Effector CD8-positive, alpha-beta T cell (primary cell): ENCODE results near the gene GREM2.

Experiments used
- DNase-seq: peaks from one replicate; lab custom pipeline; 2025; lab: John Stamatoyannopoulos, UW

GREM2 gene

DNA sequence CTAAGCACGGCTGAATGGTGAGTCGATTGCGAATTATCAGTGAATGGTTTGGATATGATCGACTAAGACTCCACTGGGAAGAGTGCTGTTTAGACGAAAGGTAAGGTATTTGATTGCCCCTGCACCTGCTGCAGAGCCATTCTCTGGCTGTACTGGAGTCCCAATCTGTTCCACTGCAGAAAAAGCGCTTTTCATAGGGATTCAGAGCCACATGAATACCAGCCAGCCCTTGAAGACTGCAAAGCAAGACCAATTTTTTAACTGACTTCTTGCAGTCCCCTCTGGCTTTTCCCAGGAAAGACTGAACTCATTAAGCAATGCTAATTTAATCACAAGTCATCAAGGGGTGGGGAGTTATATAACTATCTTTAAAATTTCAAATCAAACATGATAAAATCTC, 1.3 kb downstream of the GREM2 start:
- no peak for DNase-seq

DNA sequence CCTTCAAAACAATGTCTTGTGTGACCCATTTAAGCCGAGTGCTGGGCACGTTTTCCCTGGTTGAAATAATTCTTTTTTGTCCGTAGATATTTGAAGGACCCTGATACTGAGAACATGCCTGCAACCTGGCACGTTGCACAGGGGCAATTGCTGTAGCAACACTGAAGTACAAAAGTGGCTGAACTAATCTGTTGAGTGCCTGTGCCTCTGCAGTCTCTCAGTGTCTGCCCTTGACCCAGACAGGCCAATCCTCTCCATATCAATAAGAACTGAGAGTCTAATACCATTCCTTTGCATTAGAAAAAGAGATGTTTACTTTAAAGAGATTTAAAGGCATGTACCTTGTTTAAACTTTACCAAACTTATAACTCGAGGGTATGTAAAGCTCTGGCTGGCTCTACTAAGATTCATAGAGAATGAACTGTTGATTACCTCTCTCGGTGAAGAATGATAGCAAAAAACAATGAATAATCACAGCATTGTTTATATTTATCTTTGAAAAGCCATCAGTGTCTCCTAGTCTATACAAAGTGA, 2.4 kb downstream of the GREM2 start:
- no peak for DNase-seq

DNA sequence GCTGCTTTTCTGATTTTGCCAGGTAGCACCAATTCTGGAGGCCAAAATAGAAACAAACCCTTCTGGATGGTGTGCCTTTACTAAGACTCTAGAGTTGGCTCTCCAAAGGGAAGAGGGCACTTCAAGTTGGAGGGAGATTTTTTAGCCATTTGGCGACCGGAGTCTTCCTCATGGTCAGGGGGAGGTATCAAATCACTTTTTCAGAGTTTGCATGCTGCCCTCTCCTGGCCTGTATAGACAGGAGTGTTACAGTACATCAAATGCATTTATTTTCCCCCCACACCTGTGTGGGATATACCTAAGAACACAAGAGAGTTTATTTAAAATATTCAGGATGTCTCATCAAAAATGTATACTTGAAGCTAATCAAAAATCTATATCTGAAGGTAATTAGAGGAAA, 3.2 kb downstream of the GREM2 start:
- DNase-seq: no peak

DNA sequence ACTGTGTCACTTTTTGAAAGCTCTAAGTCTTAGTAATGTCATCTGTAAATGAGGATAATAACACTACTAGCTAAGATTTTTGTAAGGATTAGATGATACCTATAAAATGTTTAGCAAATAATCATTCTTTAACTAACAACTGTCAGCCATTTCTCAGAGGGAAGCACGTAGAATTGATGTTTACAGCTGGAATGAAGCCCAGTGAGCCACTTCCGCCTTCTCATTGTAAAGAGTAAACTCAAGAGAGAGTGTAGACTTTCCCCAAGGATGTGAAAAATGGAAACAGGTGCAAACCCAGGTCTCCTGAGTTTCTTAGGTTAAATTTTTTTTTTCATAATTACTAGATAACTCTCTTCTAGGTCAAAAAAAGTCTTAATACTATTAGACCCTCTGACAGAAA, 4.9 kb downstream of the GREM2 start:
- no peak for DNase-seq

DNA sequence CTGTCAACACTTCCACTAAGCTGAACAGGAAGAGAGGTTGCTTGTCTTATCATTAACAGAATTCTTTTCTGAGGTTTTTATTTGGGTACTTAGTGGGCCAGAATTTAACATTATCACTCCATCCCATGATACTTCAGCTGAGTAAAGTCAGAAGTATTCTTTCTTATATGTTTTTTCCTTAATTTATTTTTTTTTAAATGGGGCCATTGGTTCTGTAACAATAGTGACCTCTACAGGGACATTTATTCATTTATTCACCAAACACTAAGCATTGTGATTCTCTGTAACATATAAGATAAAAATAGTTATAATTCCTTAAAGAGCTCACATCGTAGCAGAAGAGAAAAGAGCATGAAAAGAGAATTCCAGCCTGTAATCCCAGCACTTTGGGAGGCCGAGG, 9.8 kb downstream of the GREM2 start:
- DNase-seq: no peak

DNA sequence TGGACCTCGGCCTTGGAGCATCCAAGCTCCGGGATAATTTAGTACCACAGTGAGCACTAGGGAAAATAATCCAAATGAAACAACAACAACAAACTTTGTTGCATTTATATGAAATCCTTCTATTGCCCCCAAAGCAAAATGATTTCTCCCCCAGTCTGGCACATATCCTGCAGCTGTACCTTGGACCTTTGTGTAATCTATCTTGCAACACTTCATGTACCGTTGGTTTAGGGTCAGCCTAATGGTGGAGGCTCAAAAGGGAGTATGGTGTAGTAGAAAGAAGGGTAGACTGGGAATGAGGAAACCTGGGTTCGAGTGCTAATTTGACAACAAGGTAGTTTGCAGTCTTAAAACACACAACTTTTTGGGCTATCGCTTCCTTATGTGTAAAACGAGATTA, 12.1 kb downstream of the GREM2 start:
- no peak for DNase-seq

DNA sequence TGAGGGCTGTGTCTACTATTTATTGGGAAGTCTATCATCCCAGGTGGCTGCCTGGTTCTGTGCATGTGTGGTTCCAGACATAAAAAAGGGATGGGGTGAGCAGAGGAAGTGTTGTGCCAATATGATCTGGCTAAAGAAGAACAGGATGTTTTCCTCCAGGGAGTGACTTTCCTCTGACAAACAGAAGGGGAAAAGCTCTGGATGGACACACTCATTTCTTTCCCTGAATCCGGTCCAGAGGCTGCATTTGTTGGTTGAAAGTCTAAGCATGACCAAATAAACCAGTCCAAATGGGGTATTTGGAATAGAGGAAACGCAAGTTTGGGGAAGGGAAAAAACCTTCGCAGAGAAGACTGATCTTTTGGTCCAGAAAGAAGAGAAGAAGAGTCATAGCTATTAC, 12.7 kb downstream of the GREM2 start:
- no peak for DNase-seq

DNA sequence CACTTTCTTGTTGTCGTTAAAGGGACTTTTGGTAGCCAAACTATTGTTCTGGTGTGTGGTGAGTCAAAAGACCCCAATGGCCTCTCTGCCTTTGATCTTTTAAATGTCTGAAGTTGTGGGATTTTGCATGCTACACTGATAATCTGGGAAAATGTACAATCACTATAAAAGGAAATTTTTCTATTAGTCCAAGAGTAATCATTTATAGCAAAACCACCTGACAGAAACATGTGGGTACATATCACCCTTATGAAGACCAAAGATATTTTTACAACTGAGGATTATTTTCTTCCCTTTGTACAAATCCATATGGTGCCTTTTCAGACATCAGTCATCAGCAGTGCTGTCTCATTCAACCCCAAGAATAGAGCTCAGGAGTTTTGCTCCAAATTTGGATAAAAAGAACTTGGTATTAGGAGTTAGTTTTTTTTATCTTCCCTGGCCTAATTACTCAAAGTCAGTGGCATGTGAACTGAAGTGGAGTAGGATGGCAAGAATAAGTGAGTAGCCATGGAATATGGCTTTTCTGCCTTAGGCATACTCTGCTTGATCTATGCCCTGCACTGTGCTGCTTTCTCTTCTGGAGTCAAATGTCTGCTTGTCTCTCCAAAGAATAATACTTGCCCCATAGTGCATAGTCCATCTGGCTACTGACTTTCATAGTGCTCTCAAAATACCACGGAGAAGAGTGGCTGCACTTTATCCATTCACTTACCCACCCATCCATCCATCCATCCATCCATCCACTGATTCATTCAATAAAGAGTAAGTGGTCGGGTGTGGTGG, 13.5 kb downstream of the GREM2 start:
- DNase-seq: no peak

DNA sequence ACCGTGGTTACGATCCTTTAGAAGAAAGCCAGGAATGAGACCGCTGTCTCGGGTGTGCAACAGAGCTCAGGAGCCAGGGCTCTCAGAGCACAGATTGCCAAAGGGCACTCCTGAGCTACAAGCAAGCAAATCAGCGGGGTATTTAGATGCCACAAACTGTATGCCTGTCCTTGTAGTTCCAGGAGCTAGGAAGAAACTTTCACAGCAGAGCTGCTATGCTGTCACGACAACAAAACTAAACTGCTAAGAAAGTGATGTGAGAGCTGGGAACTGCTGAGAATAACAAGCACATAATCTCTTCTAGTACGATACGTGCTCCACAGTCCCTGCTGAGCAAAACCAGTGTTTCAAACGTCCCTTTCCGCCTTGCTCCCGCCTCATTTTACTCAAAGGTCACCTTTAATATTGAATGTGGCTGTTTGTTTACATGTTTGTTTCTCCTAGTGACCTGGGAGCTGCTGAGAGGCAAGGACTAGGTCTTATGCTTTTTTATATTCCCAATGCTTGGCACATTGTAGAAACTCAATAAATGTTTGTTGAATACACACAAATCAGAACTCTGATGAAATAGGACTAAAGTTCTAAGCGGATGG, 14.7 kb downstream of the GREM2 start:
- DNase-seq: no peak

DNA sequence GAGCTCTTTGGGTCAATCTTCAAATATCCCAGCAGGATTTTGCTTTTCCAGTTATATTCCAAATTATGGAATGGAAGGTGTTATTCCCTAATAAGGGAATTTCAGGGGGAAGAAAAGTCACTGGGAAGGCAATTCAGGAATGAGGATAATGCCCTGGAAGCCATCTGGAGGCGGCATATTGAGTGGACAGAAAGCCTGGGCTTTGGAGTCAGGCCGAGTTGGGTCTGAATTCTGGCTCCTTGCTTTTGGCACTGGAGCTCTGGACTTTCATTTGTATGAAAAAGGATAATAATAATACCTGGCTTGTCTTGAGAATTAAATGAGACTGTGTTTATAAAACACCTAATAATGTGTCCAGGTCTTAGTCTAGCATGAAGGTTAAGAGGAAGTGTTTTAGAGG, 16.5 kb downstream of the GREM2 start:
- no peak for DNase-seq

DNA sequence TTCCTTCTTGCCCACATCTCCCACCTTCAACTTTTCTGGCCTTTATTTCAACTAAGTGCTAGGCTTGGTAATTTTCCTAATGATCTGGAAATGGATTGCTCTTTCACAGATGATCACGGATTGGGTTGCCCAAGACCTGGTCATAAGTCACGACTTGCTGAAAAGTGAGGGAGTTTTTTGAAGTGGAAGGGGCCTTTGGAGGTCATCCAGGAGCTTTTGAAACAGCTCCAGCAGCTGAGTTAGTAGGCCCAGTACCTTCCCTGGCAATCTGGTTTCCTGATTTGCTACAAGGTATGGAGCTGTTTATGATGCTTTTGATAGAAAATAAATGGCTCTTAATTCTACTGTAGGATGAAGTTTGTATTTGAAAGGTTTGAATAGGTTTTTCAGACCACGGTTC, 20.4 kb downstream of the GREM2 start:
- no peak for DNase-seq

DNA sequence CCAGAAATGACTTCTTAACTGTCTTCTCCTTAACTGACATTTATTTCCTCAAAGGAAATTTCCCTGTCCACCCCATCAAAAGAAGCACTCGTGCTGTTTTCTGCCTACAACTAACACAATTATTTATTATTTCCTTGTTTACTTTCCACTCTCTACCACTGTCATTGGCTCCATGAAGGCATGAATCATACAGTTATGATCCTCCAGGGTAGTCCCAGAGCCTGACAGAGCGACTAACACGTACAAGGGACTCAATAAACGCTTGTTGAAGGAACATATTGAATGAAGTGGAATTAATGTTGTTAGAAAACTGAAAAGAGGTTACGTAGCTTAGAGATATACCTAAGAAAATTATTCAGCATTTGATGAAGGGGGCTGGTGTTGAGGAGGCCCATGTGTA, 20.9 kb downstream of the GREM2 start:
- no peak for DNase-seq

DNA sequence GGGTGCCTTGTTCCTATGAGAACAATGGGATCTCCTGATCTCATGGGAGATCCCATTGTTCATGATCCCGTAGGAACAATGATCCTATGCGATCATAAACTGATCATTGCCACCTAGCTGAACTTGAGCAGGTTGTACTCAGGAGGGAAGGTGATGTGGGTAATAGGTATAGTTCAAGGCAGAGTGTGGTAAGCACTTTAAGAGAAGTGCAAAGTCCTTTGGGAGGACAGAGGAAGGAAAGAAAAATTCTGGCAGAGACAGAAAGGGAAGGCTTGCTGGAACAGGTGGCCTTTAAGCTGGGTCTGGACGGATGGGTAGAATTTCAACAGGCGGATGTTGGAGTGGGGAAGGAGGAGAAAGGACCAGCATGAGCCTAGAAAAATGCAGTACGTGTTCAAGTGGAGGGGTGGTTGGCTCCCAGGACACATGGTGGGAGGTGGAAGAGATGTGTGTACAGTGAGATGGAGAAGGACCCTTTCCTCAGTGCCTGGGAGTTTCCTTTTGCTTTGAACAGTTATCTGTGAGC, 22.3 kb downstream of the GREM2 start:
- DNase-seq: no peak

DNA sequence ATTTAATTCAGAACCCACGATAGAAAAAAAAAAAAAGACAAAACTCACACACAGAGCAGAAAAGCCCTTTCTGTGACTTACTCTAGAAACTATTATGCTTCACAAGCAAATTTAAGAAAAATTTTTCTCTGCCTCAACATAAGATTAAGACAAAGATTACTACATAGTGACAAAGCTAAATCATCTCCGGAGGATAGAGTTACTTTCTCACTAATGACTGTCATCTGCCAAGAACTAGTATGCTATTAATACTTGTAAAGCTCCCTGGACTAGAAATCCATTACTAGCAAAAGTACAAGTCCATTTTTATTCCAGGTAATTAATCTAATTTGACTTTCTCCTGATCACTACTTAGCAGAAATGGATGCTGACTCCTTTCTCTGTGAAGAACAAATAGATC, 25.9 kb downstream of the GREM2 start:
- DNase-seq: no peak

DNA sequence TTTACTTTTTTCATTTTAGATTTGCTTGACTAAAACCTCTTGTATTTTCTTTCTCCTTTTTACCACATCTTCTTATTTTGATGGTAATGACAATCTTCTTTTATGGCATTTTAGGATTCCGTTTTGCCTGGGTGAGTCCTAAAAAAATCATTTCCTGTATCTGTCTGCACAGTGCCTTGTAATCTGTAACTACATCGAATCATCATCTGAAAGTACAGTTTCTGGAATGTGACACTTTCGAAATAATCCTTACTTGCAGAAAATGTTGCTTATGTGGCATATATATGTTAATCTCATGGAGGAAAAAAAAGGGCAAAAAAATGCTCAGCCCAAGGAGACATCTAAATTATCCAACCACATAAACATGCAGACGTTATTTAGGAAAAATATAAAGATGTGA, 29.0 kb downstream of the GREM2 start:
- no peak for DNase-seq

DNA sequence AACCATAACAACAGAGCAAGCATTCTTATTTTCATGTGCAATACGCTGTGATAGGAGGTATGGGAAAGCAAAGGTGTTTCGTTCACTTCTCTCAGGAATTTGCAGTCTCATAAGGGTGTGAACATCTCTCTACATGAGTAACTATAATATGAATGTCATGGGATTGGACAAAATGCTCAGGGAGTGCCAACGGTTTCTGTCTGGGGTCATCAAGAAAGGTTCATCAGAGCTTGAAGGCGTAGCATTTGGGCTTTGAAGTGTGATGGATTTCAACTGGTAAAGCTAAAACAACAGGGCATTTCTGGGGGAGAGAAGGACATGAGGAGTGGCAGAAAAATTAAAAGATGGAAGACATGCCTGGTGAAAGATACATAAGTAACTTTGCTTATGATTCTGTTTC, 32.4 kb downstream of the GREM2 start:
- DNase-seq: no peak

DNA sequence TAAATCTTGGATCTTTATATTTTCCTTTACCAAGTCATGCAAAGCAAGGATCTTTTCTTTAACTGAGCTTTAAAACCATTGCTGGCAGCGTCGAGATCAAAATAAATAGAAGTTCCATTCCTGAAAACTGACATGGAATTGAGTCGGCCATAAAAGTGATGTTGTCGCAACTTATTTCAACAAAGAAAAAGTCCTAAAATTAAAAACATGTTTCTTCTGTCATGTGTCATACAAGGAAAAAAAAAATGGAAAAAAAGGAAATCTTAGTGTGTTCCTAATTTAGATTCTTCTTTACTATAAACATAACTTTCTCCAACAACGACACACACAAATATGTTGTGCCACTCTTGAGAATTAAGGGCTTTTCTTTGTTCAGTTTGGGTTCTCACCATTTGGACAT, 34.9 kb downstream of the GREM2 start:
- DNase-seq: no peak

DNA sequence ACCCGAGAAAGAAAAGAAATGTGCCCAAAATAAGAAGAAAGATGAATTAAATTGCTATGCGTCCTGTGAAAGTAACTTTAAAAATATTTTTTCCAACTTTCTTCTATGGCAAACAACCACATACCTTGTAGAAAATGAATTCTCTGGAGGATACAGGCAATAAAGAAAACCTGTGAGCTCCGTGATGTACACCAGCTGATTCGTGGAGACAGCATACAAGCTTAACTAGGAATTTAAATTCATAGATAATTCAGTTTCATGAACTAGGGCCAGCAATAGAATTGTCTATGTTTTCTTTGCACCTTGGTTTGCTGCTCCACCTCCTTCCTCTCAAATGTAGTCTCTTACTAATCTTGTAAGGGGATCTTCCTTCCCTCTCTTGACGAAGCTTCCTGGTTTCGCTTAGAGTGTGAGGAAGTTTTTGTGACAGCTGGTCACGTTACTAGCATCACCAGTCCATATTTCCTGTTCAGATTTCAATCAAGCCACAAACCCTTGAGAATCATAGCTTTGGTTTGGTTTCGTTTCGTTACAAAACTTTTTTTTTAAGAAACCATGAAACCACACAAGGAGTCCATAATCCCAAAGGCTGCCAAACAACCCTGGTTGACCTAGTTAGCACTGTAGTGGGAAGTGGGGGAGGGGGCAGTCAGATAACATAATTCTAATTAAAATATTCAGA, 35.8 kb downstream of the GREM2 start:
- DNase-seq: no peak

DNA sequence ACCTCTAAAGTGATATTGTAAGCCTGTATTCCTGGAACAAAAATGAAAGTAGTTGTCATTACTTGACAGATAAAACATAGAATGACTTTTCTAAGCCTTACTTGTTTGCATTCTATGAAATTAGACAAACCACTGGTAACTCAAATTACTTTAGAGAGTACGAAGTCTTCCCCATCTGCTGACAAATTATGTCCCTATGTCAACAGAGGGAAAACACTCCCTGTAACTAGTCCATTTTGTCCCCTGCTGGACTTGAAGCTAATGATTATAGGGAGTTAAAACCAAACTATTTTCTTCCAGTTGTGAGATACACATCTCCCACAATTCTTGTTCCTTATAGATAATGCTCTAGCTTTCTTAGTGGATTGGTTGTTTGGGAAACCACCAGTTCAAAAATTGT, 39.6 kb downstream of the GREM2 start:
- DNase-seq: no peak

DNA sequence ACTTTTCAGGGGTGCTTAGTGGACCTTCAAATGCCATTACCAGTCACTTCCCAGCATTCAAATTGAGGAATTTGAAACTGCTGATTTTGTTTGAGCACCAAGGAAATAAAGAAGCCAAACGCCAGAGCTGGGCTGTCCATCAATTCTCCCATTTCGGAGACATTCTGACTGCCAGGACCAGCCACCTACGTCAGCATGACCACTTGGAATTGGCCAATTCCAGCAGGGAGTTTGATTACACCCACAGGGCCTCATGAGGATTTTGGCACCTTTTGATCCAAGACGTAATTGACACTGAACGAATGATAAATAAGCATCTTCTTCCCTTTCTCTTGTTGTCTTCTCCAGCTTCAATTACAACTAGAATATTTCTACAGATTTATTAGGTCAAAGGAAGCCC, 40.2 kb downstream of the GREM2 start:
- no peak for DNase-seq

DNA sequence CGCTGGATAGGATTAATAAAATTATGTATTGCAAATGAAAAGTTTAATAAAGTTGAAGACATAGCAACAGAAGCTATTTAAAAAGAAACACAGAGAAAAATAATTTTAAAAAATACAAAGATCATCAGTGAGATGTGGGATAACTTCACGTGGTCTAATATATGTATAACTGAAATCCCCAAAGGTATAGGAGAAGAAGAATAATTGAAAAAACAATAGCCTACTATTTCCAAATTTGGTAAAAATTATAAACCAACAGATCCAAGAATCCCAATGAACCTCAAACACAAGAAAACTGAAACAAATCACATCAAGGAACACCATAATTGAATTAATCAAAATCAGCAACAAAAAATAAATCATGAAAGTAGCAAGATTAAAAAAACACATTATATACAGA, 44.9 kb downstream of the GREM2 start:
- DNase-seq: no peak

DNA sequence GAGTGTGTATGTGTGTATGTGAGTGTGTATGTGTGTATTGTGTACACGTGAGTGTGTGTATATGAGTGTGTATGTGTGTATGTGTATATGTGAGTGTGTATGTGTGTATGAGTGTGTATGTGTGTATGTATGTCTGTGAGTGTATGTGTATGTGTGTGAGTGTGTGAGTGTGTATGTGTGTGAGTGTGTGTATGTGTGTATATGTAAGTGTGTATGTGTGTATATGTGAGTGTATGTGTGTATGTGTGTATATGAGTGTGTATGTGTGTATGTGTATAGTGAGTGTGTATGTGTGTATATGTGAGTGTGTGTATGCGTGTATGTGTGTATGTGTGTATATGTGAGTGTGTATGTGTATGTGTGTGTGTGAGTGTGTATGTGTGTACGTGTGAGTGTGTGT, 49.2 kb downstream of the GREM2 start:
- no peak for DNase-seq

DNA sequence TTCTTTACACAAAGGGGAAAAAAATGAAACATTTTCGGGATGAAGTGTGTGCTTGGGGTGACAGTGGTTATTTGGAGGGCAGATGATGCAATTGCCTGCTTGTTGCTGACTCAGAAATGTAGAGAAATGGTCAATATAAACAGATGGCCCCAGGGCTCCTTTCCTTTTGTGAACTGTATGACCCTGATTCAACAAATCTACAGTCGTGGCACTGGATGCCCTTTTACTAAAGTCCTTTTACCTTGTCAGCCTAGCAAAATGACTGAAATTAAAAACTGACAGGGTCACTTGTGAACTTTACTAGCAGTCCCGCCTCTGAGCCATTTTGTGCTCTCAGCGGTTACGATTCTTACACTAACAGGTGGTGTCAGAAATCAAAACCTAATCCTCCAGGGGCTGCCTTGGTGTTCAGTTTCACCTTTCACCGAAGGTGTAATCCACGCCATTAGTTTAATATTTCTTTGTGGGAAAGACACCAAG, 49.8 kb downstream of the GREM2 start:
- no peak for DNase-seq
